Measurements from ENCODE around the gene SHFL. TPM values are rescaled to one million over a fixed set of nuclear protein-coding genes. Genes with fewer than 3 reads are reported as not detected.

The SHFL gene
- total and polyA plus RNA-seq, 2 experiments from 2014 or later: 2.2 to 7.8 TPM

DNA sequence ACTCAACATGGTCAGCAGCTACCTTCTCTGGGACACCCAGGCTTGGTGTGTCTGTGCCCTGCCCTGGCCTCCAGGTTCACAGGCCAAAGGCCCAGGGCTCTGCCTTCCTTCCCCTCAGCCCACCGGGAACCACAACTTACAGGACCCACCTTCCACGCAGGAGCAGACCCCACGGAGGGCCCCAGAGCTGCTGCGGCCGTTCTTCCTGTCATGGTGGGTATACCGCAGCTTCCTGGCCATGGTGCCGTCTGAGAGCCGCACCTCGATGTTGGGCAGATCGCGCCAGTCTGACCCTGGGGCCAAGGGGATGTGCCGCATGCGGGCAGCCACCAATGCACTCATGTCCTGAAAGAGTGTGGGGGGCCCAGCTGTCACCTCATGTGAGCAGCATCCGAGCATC lies 50.8 kb downstream of the SHFL start:
- DNase-seq (ENCODE audit: low read depth in 1 of 2, low spot score in 1 of 2): no peak
- Histone ChIP-seq H3K27ac (no peak overlapping the region), H3K36me3 (peaks cover 52% of the 10 kb centered on the region), H3K9me3 (ENCODE audit: low read depth) (no peaks in the 10 kb centered on the region), H3K4me3 (no peak overlapping the region), H3K4me1 (ENCODE audit: low read depth) (no peaks in the 10 kb centered on the region), H3K27me3 (no peaks in the 10 kb centered on the region)
- TF ChIP-seq, protein P1, sequence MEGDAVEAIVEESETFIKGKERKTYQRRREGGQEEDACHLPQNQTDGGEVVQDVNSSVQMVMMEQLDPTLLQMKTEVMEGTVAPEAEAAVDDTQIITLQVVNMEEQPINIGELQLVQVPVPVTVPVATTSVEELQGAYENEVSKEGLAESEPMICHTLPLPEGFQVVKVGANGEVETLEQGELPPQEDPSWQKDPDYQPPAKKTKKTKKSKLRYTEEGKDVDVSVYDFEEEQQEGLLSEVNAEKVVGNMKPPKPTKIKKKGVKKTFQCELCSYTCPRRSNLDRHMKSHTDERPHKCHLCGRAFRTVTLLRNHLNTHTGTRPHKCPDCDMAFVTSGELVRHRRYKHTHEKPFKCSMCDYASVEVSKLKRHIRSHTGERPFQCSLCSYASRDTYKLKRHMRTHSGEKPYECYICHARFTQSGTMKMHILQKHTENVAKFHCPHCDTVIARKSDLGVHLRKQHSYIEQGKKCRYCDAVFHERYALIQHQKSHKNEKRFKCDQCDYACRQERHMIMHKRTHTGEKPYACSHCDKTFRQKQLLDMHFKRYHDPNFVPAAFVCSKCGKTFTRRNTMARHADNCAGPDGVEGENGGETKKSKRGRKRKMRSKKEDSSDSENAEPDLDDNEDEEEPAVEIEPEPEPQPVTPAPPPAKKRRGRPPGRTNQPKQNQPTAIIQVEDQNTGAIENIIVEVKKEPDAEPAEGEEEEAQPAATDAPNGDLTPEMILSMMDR (IDR thresholded peaks at IDR 0.05; ENCODE audit: low read depth, low read length): no peak

DNA sequence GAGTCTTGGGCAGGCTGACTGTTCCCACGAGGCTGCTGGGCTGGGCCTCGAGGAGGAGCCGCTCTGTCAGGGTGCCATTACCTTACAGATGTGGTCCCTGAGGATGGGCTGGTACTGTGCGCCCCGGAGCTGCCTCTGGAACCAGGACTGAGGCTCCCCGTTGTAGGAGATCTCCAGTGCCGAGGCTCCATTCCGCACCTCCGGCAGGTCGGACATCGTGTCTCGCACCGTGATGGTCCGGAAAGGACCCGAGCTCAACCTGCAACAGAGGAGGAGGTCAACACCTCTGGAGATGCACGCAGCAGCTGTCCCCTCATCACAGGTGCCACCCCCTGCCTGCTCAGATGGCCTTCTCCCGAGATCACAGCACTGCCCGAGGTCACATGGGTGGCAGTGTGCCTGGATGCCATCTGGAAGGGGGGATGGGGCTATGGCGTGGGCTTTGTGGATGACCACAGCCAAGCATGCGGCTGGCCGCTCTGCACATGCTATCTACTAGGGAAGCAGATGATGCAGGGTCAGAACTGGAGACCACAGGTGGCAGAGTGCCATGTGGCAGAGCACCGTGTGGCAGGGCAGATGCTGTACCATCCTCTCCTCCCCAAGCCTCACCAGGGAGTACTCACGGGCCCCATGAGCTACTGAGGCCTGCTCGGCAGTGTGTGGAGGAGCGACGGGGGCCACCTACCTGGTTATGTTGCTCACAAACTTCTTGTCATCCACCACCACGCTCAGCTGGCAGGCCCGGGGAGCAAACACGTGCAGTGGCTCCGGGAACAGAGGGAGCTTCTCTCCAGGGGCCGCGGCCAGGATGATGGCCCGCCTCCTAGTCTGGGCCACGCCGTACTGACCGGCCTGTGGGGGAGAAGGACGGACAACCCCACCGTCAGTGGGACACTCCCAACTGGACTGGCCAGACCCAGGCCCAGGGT lies 51.9 kb downstream of the SHFL start:
- TF ChIP-seq, protein P1 (IDR thresholded peaks at IDR 0.05; ENCODE audit: low read depth, low read length): no peak
- H3K36me3 ChIP-seq: peaks cover 58% of the 10 kb centered on the region
- no peaks in the 10 kb centered on the region for H3K4me1 ChIP-seq (ENCODE audit: low read depth)
- H3K27me3 ChIP-seq: no peaks in the 10 kb centered on the region
- DNase-seq (ENCODE audit: low read depth in 1 of 2, low spot score in 1 of 2): no peak
- no peaks in the 10 kb centered on the region for H3K9me3 ChIP-seq (ENCODE audit: low read depth)
- no peak overlapping the region for H3K27ac ChIP-seq
- H3K4me3 ChIP-seq: no peak overlapping the region

DNA sequence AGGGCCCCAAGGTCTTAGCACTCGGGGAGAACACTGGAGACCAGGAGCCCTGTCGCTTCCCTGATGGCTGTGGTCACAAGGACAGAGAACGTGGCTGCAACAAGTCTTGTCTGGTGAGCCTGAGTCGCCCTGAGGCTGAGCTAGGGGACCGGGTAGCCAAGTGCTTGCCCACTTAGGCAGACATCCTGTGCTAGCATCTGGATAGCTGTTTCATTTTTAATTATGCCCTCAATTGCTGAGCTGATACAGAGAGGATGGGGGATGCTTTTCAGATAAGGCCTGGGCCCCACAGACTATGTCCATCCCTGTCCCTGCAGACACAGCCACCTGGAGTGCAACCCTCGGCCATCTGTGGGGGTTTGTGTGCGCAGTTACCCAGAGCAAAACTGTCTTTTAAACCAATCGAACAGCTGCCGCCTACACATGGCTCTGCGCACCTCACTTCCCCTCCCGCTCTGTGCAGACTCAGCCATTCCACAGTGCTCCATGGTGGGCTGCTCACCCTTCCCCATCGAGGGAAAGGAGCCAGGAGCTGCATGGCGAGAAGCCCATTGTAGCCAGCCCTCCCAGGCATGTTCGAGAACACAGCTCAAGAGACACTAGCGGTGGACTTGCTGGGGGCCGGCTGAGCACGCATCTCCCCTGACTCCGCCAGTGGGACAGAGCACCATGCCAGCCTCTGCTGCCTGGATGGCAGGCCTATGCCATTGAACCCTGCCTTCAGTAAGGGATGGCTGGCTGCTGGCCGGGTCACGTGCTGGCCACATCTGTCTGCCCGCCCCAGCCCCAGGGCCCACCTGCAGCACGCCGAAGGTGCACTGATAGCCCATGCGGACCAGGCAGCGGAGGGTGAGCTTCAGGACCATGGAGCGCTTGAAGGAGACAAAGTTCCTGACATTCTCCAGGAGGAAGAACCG lies 53.0 kb downstream of the SHFL start:
- DNase-seq (ENCODE audit: low read depth in 1 of 2, low spot score in 1 of 2): no peak
- no peak overlapping the region for H3K27ac ChIP-seq
- H3K4me3 ChIP-seq: no peak overlapping the region
- TF ChIP-seq, protein P1 (IDR thresholded peaks at IDR 0.05; ENCODE audit: low read depth, low read length): no peak
- no peaks in the 10 kb centered on the region for H3K4me1 ChIP-seq (ENCODE audit: low read depth)
- H3K36me3 ChIP-seq: peaks cover 60% of the 10 kb centered on the region
- H3K9me3 ChIP-seq (ENCODE audit: low read depth): no peaks in the 10 kb centered on the region
- H3K27me3 ChIP-seq: no peaks in the 10 kb centered on the region

DNA sequence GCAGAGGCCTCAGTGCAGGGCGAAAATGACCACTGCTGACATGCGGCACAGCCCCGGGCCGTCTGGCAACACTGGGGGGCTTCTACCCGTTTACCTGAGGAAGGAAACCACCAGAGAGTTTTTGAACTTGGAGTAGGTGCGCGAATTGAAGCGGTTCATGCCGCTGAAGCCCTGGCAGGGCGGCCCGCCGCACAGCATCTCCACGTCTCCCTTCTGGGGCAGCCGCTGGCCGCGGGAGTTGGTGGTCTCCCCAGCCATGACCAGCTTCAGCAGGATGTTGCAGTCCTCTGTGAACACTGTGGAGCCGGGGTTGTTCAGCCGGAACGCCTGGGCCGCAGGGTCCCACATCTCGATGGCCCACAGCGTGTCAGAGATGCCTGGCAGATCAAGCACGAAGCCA lies 53.8 kb downstream of the SHFL start:
- Histone ChIP-seq H3K27ac (no peak overlapping the region), H3K4me3 (no peak overlapping the region), H3K27me3 (no peaks in the 10 kb centered on the region), H3K4me1 (ENCODE audit: low read depth) (no peaks in the 10 kb centered on the region), H3K9me3 (ENCODE audit: low read depth) (no peaks in the 10 kb centered on the region), H3K36me3 (peaks cover 66% of the 10 kb centered on the region)
- TF ChIP-seq, protein P1 (IDR thresholded peaks at IDR 0.05; ENCODE audit: low read depth, low read length): no peak
- DNase-seq (ENCODE audit: low read depth in 1 of 2, low spot score in 1 of 2): no peak

DNA sequence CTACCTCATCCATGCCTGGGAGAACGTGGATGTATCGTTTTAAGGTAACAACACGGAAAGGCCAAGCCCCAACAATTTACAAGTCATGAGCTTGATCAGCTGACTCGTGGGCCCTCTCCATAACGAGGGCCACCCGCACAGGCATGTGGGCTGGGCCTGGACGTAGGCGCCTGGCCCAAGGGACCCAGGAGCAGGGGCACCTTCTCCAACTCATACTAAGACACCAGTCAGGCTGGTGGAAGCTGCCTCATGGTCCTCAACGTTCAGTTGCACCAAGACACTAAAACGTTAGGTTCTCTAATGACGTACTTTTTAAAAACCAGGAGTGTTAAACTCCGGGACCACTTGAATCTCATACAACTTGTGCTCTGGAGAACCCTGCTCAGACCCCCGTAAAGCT lies 55.4 kb downstream of the SHFL start:
- Histone ChIP-seq H3K27ac (no peak overlapping the region), H3K9me3 (ENCODE audit: low read depth) (no peaks in the 10 kb centered on the region), H3K4me1 (ENCODE audit: low read depth) (no peaks in the 10 kb centered on the region), H3K27me3 (no peaks in the 10 kb centered on the region), H3K4me3 (no peak overlapping the region), H3K36me3 (peaks cover 72% of the 10 kb centered on the region)
- TF ChIP-seq, protein P1 (IDR thresholded peaks at IDR 0.05; ENCODE audit: low read depth, low read length): no peak
- no peak for DNase-seq (ENCODE audit: low read depth in 1 of 2, low spot score in 1 of 2)
